Astrocyte (in vitro differentiated cells and primary cell): ENCODE data around the gene UBE2N. TPM values are rescaled to one million over a fixed set of nuclear protein-coding genes. Genes with fewer than 3 reads are reported as not detected.

Source experiments
- DNase-seq: peaks from one replicate; pipeline ENCODE4 v3.0.0-alpha.2; 2010; ENCODE audit warnings: low read depth
- FAIRE-seq: peaks from 2 replicates; lab custom pipeline; 2011; peaks lifted over from hg19 to GRCh38; lab: Jason Lieb, UNC
- H2AFZ ChIP-seq: 2 replicates; pipeline ENCODE4 v1.6.0; 2012; ENCODE audit warnings: low read depth, low read length, inconsistent platforms
- H3K27ac ChIP-seq: 2 replicates; pipeline ENCODE4 v1.5.1; 2011; ENCODE audit warnings: low read depth, low read length, inconsistent platforms
- H3K27me3 ChIP-seq: 2 replicates; pipeline ENCODE4 v1.6.0; 2011; ENCODE audit warnings: low read length, inconsistent platforms; ENCODE audit not compliant: insufficient read depth
- H3K36me3 ChIP-seq: 2 replicates; pipeline ENCODE4 v1.5.1; 2011; ENCODE audit warnings: low read length, inconsistent platforms; ENCODE audit not compliant: insufficient read depth
- H3K4me1 ChIP-seq: 2 replicates; pipeline ENCODE4 v1.5.1; 2011; ENCODE audit warnings: low read length, inconsistent platforms; ENCODE audit not compliant: insufficient read depth
- H3K4me2 ChIP-seq: 2 replicates; pipeline ENCODE4 v1.6.0; 2012; ENCODE audit warnings: low read length, inconsistent platforms
- H3K4me3 ChIP-seq: 2 replicates; pipeline ENCODE4 v1.5.1; 2011; ENCODE audit warnings: low read depth, mild to moderate bottlenecking, low read length, inconsistent platforms; ENCODE audit not compliant: insufficient read depth
- H3K79me2 ChIP-seq: 2 replicates; pipeline ENCODE4 v1.6.0; 2012; ENCODE audit warnings: mild to moderate bottlenecking, low read length, inconsistent platforms; ENCODE audit not compliant: insufficient read depth
- H3K9ac ChIP-seq: 2 replicates; pipeline ENCODE4 v1.6.0; 2012; ENCODE audit warnings: mild to moderate bottlenecking, low read length, inconsistent platforms
- H3K9me3 ChIP-seq: 2 replicates; pipeline ENCODE4 v1.5.1; 2012; ENCODE audit warnings: low read depth, mild to moderate bottlenecking, low read length, inconsistent platforms; ENCODE audit not compliant: insufficient read depth
- H4K20me1 ChIP-seq: 2 replicates; pipeline ENCODE4 v1.6.0; 2012; ENCODE audit warnings: low read length, inconsistent platforms; ENCODE audit not compliant: insufficient read depth
- H3K27ac Mint-ChIP-seq: one replicate; pipeline ENCODE4 v1.8.0; 2021; ENCODE audit warnings: mild to moderate bottlenecking, mixed read lengths; ENCODE audit not compliant: unreplicated experiment
- H3K27me3 Mint-ChIP-seq: one replicate; pipeline ENCODE4 v1.8.0; 2021; ENCODE audit warnings: low read depth, mixed read lengths; ENCODE audit not compliant: unreplicated experiment
- H3K36me3 Mint-ChIP-seq: one replicate; pipeline ENCODE4 v1.8.0; 2021; ENCODE audit warnings: low read depth, mixed read lengths; ENCODE audit not compliant: unreplicated experiment
- H3K4me1 Mint-ChIP-seq: one replicate; pipeline ENCODE4 v1.8.0; 2021; ENCODE audit warnings: low read depth, mixed read lengths; ENCODE audit not compliant: unreplicated experiment
- H3K4me3 Mint-ChIP-seq: one replicate; pipeline ENCODE4 v1.8.0; 2021; ENCODE audit warnings: mild to moderate bottlenecking, moderate library complexity, mixed read lengths; ENCODE audit not compliant: unreplicated experiment
- H3K9me3 Mint-ChIP-seq: one replicate; pipeline ENCODE4 v1.8.0; 2021; ENCODE audit warnings: mild to moderate bottlenecking, mixed read lengths; ENCODE audit not compliant: unreplicated experiment
- CTCF ChIP-seq: IDR thresholded peaks from 2 replicates; pipeline ENCODE4 v1.5.1; 2011; ENCODE audit warnings: low read depth, mild to moderate bottlenecking, inconsistent platforms, low read length, moderate library complexity; ENCODE audit not compliant: insufficient read depth
- EZH2 ChIP-seq: IDR thresholded peaks from 2 replicates; pipeline ENCODE4 v1.6.1; 2012; ENCODE audit warnings: mild to moderate bottlenecking, low read length, inconsistent platforms; ENCODE audit not compliant: insufficient read depth
- total RNA-seq: library from RNA; stranded (reverse); gene quantifications from 2 replicates; pipeline ENCODE4 v1.2.1, GENCODE V29; 2021

UBE2N gene
- total RNA-seq, 1 donor from 2014 or later, result 129 TPM

GRCh38 chr12:93375906-93376305, 65.8 kb downstream of the UBE2N start:
- no peak overlapping the region for H3K9ac ChIP-seq
- peaks cover 24% of the 10 kb centered on the region for H4K20me1 ChIP-seq
- DNase-seq (no peak), FAIRE-seq (no peak)
- H3K9me3 ChIP-seq, result no peaks in the 10 kb centered on the region
- TF ChIP-seq CTCF (no peak), EZH2 (no peak)
- no peak overlapping the region for H3K27ac ChIP-seq
- Mint-ChIP-seq H3K27ac (no peak overlapping the region), H3K4me3 (peak overlapping the region; percentile 86), H3K9me3 (no peaks in the 10 kb centered on the region), H3K27me3 (no peaks in the 10 kb centered on the region), H3K36me3 (no peaks in the 10 kb centered on the region), H3K4me1 (peaks cover 7% of the 10 kb centered on the region)
- H3K36me3 ChIP-seq, result no peaks in the 10 kb centered on the region
- peaks cover 32% of the 10 kb centered on the region for H3K79me2 ChIP-seq
- peak overlapping the region; percentile 95 for H3K4me2 ChIP-seq
- H2AFZ ChIP-seq, result no peak overlapping the region
- H3K4me3 ChIP-seq, result no peak overlapping the region
- H3K4me1 ChIP-seq, result peaks cover 17% of the 10 kb centered on the region
- no peaks in the 10 kb centered on the region for H3K27me3 ChIP-seq

- Histone ChIP-seq H3K36me3 (no peaks in the 10 kb centered on the region), H3K4me3 (no peak overlapping the region), H2AFZ (no peak overlapping the region), H3K27me3 (no peaks in the 10 kb centered on the region), H4K20me1 (peaks cover 8% of the 10 kb centered on the region), H3K9ac (no peak overlapping the region), H3K4me2 (no peak overlapping the region), H3K9me3 (no peaks in the 10 kb centered on the region), H3K79me2 (peaks cover 14% of the 10 kb centered on the region), H3K4me1 (peaks cover 14% of the 10 kb centered on the region), H3K27ac (no peak overlapping the region)
- no peak for DNase-seq
- FAIRE-seq, result no peak
- Mint-ChIP-seq H3K27me3 (no peaks in the 10 kb centered on the region), H3K36me3 (no peaks in the 10 kb centered on the region), H3K4me1 (peaks cover 7% of the 10 kb centered on the region), H3K9me3 (no peaks in the 10 kb centered on the region), H3K4me3 (no peak overlapping the region), H3K27ac (no peak overlapping the region)
- no peak for TF ChIP-seq CTCF
- TF ChIP-seq EZH2, result no peak
Measured at GRCh38 chr12:93373961-93374656, 67.6 kb downstream of the UBE2N start.

GRCh38 chr12:93370947-93371346, 70.8 kb downstream of the UBE2N start:
- TF ChIP-seq EZH2 (no peak), CTCF (no peak)
- Mint-ChIP-seq H3K9me3 (no peaks in the 10 kb centered on the region), H3K27ac (no peak overlapping the region), H3K36me3 (no peaks in the 10 kb centered on the region), H3K4me3 (no peak overlapping the region), H3K4me1 (no peaks in the 10 kb centered on the region), H3K27me3 (no peaks in the 10 kb centered on the region)
- FAIRE-seq (no peak), DNase-seq (no peak)
- Histone ChIP-seq H3K79me2 (no peaks in the 10 kb centered on the region), H4K20me1 (no peaks in the 10 kb centered on the region), H3K27me3 (no peaks in the 10 kb centered on the region), H2AFZ (no peak overlapping the region), H3K9ac (no peak overlapping the region), H3K9me3 (no peaks in the 10 kb centered on the region), H3K4me1 (no peaks in the 10 kb centered on the region), H3K27ac (no peak overlapping the region), H3K4me2 (no peak overlapping the region), H3K4me3 (no peak overlapping the region), H3K36me3 (no peaks in the 10 kb centered on the region)
